B cell (primary cell): ENCODE data around the gene UBXN6. TPM values are rescaled to one million over a fixed set of nuclear protein-coding genes. Genes with fewer than 3 reads are reported as not detected.

Experiments
- ATAC-seq: fragments of 200-7000 bp; cut with Tn5 transposase; one replicate; pipeline ENCODE4 v1.10.0; 2021; ENCODE audit warnings: low read depth, mild to moderate bottlenecking, moderate number of reproducible peaks, moderate library complexity
- CTCF ChIA-PET: fragments of 350-600 bp; sonication (Branson Sonifier 250); formaldehyde crosslinking; loops from one replicate; lab custom pipeline; 2021; ENCODE audit warnings: antibody characterized with exemption, inconsistent platforms; lab: Charles Lee
- POLR2A ChIA-PET: fragments of 350-600 bp; sonication (Branson Sonifier 250); formaldehyde crosslinking; loops from one replicate; lab custom pipeline; 2021; ENCODE audit warnings: antibody characterized with exemption; lab: Charles Lee
- DNase-seq: peaks from one replicate; pipeline ENCODE4 v3.0.0; 2013
- H2AFZ ChIP-seq: 2 replicates; pipeline ENCODE4 v1.6.1; 2012; ENCODE audit warnings: mild to moderate bottlenecking, low read depth, low read length; ENCODE audit not compliant: insufficient read depth, poor library complexity, severe bottlenecking
- H3K27ac ChIP-seq, 2 donors: 1 replicate in 1 of 2; 2 replicates in 1 of 2; pipeline ENCODE4 v1.5.1; 2012 to 2013; ENCODE audit warnings: low read length in 2 of 2, mild to moderate bottlenecking in 2 of 2, moderate library complexity in 1 of 2
- H3K27me3 ChIP-seq, 4 experiments: fragments of 200-600 bp in 1 of 4; sonication (generic) in 1 of 4; replicated peaks in 1 of 4; 1 replicate in 2 of 4; 2 replicates in 2 of 4; pipeline versions ENCODE4 v1.6.1 to v1.7.0; 2013 to 2016; ENCODE audit warnings: low read length in 3 of 4, mild to moderate bottlenecking in 2 of 4, mixed read lengths in 1 of 4, moderate library complexity in 1 of 4; ENCODE audit not compliant: insufficient read depth in 4 of 4, control insufficient read depth in 3 of 4; ENCODE audit errors: control extremely low read depth in 1 of 4
- H3K36me3 ChIP-seq, 2 experiments: replicated peaks in 1 of 2; 1 replicate in 1 of 2; 2 replicates in 1 of 2; pipeline versions ENCODE4 v1.6.1 to v1.7.1; 2013; ENCODE audit warnings: low read length in 1 of 2; ENCODE audit not compliant: insufficient read depth in 2 of 2, control insufficient read depth in 1 of 2; ENCODE audit errors: control extremely low read depth in 1 of 2, extremely low read depth in 1 of 2
- H3K4me1 ChIP-seq, 2 donors: fragments of 200-600 bp in 1 of 2; sonication (generic) in 1 of 2; 1 replicate in 1 of 2; 2 replicates in 1 of 2; pipeline versions ENCODE4 v1.5.1 to v1.6.1; 2013 to 2017; ENCODE audit warnings: low read length in 2 of 2; ENCODE audit not compliant: control insufficient read depth in 2 of 2, insufficient read depth in 2 of 2
- H3K4me2 ChIP-seq: replicated peaks from 2 replicates; pipeline ENCODE3; 2012; ENCODE audit warnings: mild to moderate bottlenecking, low read depth, low read length; ENCODE audit not compliant: poor library complexity, severe bottlenecking
- H3K4me3 ChIP-seq, 5 experiments: fragments of 200-600 bp in 1 of 5; sonication (generic) in 1 of 5; 1 replicate in 3 of 5; 2 replicates in 2 of 5; pipeline versions ENCODE4 v1.5.1 to v1.7.0; 2011 to 2016; ENCODE audit warnings: low read length in 4 of 5, mild to moderate bottlenecking in 4 of 5, low read depth in 2 of 5, control low read depth in 1 of 5, moderate library complexity in 1 of 5; ENCODE audit not compliant: insufficient read depth in 1 of 5; ENCODE audit errors: control extremely low read depth in 1 of 5, extremely low read depth in 1 of 5
- H3K79me2 ChIP-seq: fragments of 200-600 bp; sonication (generic); one replicate; pipeline ENCODE4 v1.6.0; 2016; ENCODE audit warnings: low read length; ENCODE audit not compliant: control insufficient read depth, insufficient read depth
- H3K9ac ChIP-seq: fragments of 200-600 bp; sonication (generic); 2 replicates; pipeline ENCODE4 v1.6.1; 2017; ENCODE audit warnings: mild to moderate bottlenecking, low read length, moderate library complexity
- H3K9me3 ChIP-seq, 3 donors: one replicate each; pipeline versions ENCODE4 v1.6.1 to v1.7.1; 2013; ENCODE audit warnings: low read length in 2 of 3; ENCODE audit not compliant: control insufficient read depth in 2 of 3, insufficient read depth in 1 of 3; ENCODE audit errors: control extremely low read depth in 1 of 3
- H4K20me1 ChIP-seq: 2 replicates; pipeline ENCODE4 v1.6.0; 2012; ENCODE audit warnings: mild to moderate bottlenecking, low read length; ENCODE audit not compliant: insufficient read depth, control insufficient read depth, poor library complexity, severe bottlenecking
- H3K27ac Mint-ChIP-seq: one replicate; pipeline ENCODE4 v1.8.0; 2021; ENCODE audit warnings: mixed read lengths
- H3K27me3 Mint-ChIP-seq: one replicate; pipeline ENCODE4 v1.8.0; 2021; ENCODE audit warnings: mixed read lengths
- H3K4me1 Mint-ChIP-seq: one replicate; pipeline ENCODE4 v1.8.0; 2021; ENCODE audit warnings: mixed read lengths
- H3K4me3 Mint-ChIP-seq: one replicate; pipeline ENCODE4 v1.8.0; 2021; ENCODE audit warnings: mixed read lengths
- H3K9me3 Mint-ChIP-seq: one replicate; pipeline ENCODE4 v1.8.0; 2022; ENCODE audit warnings: mixed read lengths; ENCODE audit not compliant: insufficient read depth
- EZH2 ChIP-seq: IDR thresholded peaks from 2 replicates; pipeline ENCODE4 v1.6.1; 2012; ENCODE audit warnings: borderline replicate concordance, low read depth, mild to moderate bottlenecking, moderate library complexity, low read length; ENCODE audit not compliant: insufficient read depth, poor library complexity, severe bottlenecking
- WGBS: methylation state at CpG from one replicate; pipeline ENCODE4 v1.1.5; 2013; ENCODE audit warnings: missing lambda C conversion rate; ENCODE audit not compliant: insufficient coverage; 5-methylcytosine and 5-hydroxymethylcytosine counted together
- intact Hi-C: fragments of 100-400 bp; cut with micrococcal nuclease; formaldehyde crosslinking; loops from one replicate; pipeline ENCODE4 v1.10.0; 2022
- polyA plus RNA-seq: library from polyadenylated mRNA; depleted of rRNA; stranded (reverse); fragments of >200 nt; gene quantifications from 2 replicates; pipeline ENCODE4 v1.2.3, GENCODE V29; 2012
- total RNA-seq, 2 donors: library from RNA; stranded (reverse); fragments of 120-200 nt in 1 of 2; gene quantifications; 1 replicate in 1 of 2; 2 replicates in 1 of 2; pipeline versions ENCODE4 v1.2.3 to v1.2.4, GENCODE V29; 2013 to 2022
- TF ChIP-seq, protein P1 (sequence below): fragments of 200-600 bp; IDR thresholded peaks from one replicate; pipeline ENCODE4 v1.8.0; 2022; ENCODE audit warnings: antibody characterized with exemption, mild to moderate bottlenecking

UBXN6 gene
- total and polyA plus RNA-seq, 2 donors (not counting 1 experiment from before 2014, with no cell fraction given) = 75.8 to 76.6 TPM

- H3K4me1 Mint-ChIP-seq = no peaks in the 10 kb centered on the region
- ChIA-PET CTCF (interaction anchor here (1.1 to 1.5 kb wide), 2 partner anchors 13 to 14 kb away, joined by 3 to 5 read pairs; partner anchors contain the start of gene CHAF1A), POLR2A (no interaction called here)
- H3K9me3 Mint-ChIP-seq = no peaks in the 10 kb centered on the region
- H3K4me3 ChIP-seq = no peak overlapping the region
- H3K27ac Mint-ChIP-seq = no peak overlapping the region
- 87% methylated on average over 9 of the region's 10 CpGs for WGBS
- H3K27ac ChIP-seq = no peak overlapping the region
- intact Hi-C loops = no loop called here
- no peak overlapping the region for H3K4me3 Mint-ChIP-seq
- H3K79me2 ChIP-seq = peaks cover 40% of the 10 kb centered on the region
- no peak overlapping the region for H2AFZ ChIP-seq
- no peak for TF ChIP-seq EZH2
- TF ChIP-seq, protein P1, sequence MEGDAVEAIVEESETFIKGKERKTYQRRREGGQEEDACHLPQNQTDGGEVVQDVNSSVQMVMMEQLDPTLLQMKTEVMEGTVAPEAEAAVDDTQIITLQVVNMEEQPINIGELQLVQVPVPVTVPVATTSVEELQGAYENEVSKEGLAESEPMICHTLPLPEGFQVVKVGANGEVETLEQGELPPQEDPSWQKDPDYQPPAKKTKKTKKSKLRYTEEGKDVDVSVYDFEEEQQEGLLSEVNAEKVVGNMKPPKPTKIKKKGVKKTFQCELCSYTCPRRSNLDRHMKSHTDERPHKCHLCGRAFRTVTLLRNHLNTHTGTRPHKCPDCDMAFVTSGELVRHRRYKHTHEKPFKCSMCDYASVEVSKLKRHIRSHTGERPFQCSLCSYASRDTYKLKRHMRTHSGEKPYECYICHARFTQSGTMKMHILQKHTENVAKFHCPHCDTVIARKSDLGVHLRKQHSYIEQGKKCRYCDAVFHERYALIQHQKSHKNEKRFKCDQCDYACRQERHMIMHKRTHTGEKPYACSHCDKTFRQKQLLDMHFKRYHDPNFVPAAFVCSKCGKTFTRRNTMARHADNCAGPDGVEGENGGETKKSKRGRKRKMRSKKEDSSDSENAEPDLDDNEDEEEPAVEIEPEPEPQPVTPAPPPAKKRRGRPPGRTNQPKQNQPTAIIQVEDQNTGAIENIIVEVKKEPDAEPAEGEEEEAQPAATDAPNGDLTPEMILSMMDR = no peak
- no peaks in the 10 kb centered on the region for H3K4me1 ChIP-seq
- H3K9me3 ChIP-seq = no peaks in the 10 kb centered on the region
- peaks cover 1 to 6% of the 10 kb centered on the region in 2 experiments for H3K36me3 ChIP-seq
- H3K27me3 ChIP-seq = no peaks in the 10 kb centered on the region
- H4K20me1 ChIP-seq = no peaks in the 10 kb centered on the region
- DNase-seq (no peak), ATAC-seq (no peak)
- H3K4me2 ChIP-seq = no peak overlapping the region
- no peak overlapping the region for H3K9ac ChIP-seq
- H3K27me3 Mint-ChIP-seq = no peaks in the 10 kb centered on the region
Measured at GRCh38 chr19:4415352-4415751, 42.2 kb downstream of the UBXN6 start.

GRCh38 chr19:4414800-4415321 lies 42.7 kb downstream of the UBXN6 start:
- Histone ChIP-seq H3K9me3 (no peaks in the 10 kb centered on the region), H3K9ac (no peak overlapping the region), H3K4me2 (no peak overlapping the region), H3K27me3 (no peaks in the 10 kb centered on the region), H3K4me3 (no peak overlapping the region), H3K36me3 (peaks cover 1 to 6% of the 10 kb centered on the region in 2 experiments), H3K4me1 (no peaks in the 10 kb centered on the region), H4K20me1 (no peaks in the 10 kb centered on the region), H3K27ac (no peak overlapping the region), H3K79me2 (peaks cover 42% of the 10 kb centered on the region), H2AFZ (no peak overlapping the region)
- CTCF ChIA-PET = interaction anchor here (0.7 to 1.5 kb wide), 3 partner anchors 13 to 1633 kb away, joined by 3 to 5 read pairs (median 3); partner anchors contain the start of gene CHAF1A
- ATAC-seq (no peak), DNase-seq (no peak)
- Mint-ChIP-seq H3K9me3 (no peaks in the 10 kb centered on the region), H3K27me3 (no peaks in the 10 kb centered on the region), H3K4me1 (no peaks in the 10 kb centered on the region), H3K27ac (no peak overlapping the region), H3K4me3 (no peak overlapping the region)
- intact Hi-C loops = no loop called here
- 96% methylated on average over 6 of the region's 9 CpGs for WGBS
- TF ChIP-seq, protein P1 = no peak
- no peak for TF ChIP-seq EZH2
- POLR2A ChIA-PET = no interaction called here
